Epithelial cell of proximal tubule (primary cell): ENCODE results near the gene SYPL1. TPM values are rescaled to one million over a fixed set of nuclear protein-coding genes. Genes with fewer than 3 reads are reported as not detected.

Experiments used
- DNase-seq: peaks from one replicate; pipeline ENCODE4 v3.0.0-alpha.2; 2011; ENCODE audit warnings: low read depth
- H3K4me3 ChIP-seq: 2 replicates; pipeline ENCODE4 v1.5.1; 2011; ENCODE audit warnings: low read depth, mild to moderate bottlenecking, low read length
- CTCF ChIP-seq: conservative IDR thresholded peaks from 2 replicates; pipeline ENCODE4 v1.5.1; 2012; ENCODE audit warnings: low read depth, mild to moderate bottlenecking, low read length
- total RNA-seq: library from RNA; depleted of rRNA; stranded (reverse); fragments of >200 nt; gene quantifications from 2 replicates; pipeline ENCODE4 v1.2.3, GENCODE V29; 2015

The SYPL1 gene
- total RNA-seq, 1 donor from 2014 or later = 62.2 TPM

GRCh38 chr7:106071999-106072714 is 40.0 kb downstream of the SYPL1 start:
- no peak for DNase-seq
- TF ChIP-seq CTCF = no peak
- no peak overlapping the region for H3K4me3 ChIP-seq

GRCh38 chr7:106071356-106071998 is 40.6 kb downstream of the SYPL1 start:
- no peak overlapping the region for H3K4me3 ChIP-seq
- no peak for TF ChIP-seq CTCF
- no peak for DNase-seq

GRCh38 chr7:106070567-106071254 is 41.4 kb downstream of the SYPL1 start:
- H3K4me3 ChIP-seq = no peak overlapping the region
- no peak for TF ChIP-seq CTCF
- no peak for DNase-seq

GRCh38 chr7:106070201-106070551 is 41.9 kb downstream of the SYPL1 start:
- no peak for TF ChIP-seq CTCF

GRCh38 chr7:106069471-106070200 is 42.5 kb downstream of the SYPL1 start:
- no peak for TF ChIP-seq CTCF
- no peak overlapping the region for H3K4me3 ChIP-seq
- no peak for DNase-seq

More at GRCh38 chr7:106070201-106070551, 41.9 kb downstream of the SYPL1 start:
- H3K4me3 ChIP-seq = no peak overlapping the region
- no peak for DNase-seq

GRCh38 chr7:106068986-106069385 is 43.1 kb downstream of the SYPL1 start:
- H3K4me3 ChIP-seq = no peak overlapping the region
- no peak for DNase-seq
- TF ChIP-seq CTCF = no peak
